ENCODE results near the gene PGM2.

- TF ChIP-seq CTCF (optimal IDR thresholded peaks at IDR 0.05 in 1 of 3, IDR thresholded peaks at IDR 0.05 in 1 of 3, conservative IDR thresholded peaks at IDR 0.05 in 1 of 3; ENCODE audit: extremely low read depth in 1 of 3, insufficient read depth in 2 of 3, low read length in 3 of 3), result no peak
- TF ChIP-seq EZH2 (IDR thresholded peaks at IDR 0.05; ENCODE audit: low read length), result no peak
These were observed 41.8 kb downstream of the PGM2 start for GRCh38 chr4:37868238-37868637.
